Fibroblast of mammary gland (primary cell): ENCODE measurements around the gene NUDT1.

Source experiments
- DNase-seq: peaks from one replicate; pipeline ENCODE4 v3.0.0-alpha.2; 2010; ENCODE audit warnings: low read depth
- H3K4me3 ChIP-seq: 2 replicates; pipeline ENCODE4 v1.5.1; 2011; ENCODE audit warnings: low read depth, mild to moderate bottlenecking, low read length, moderate library complexity; ENCODE audit not compliant: control insufficient read depth
- TF ChIP-seq, protein P1 (sequence below): conservative IDR thresholded peaks from 2 replicates; pipeline ENCODE4 v1.5.1; 2011; ENCODE audit warnings: low read depth, low read length, inconsistent platforms; ENCODE audit not compliant: control insufficient read depth, insufficient read depth

Gene NUDT1

DNA sequence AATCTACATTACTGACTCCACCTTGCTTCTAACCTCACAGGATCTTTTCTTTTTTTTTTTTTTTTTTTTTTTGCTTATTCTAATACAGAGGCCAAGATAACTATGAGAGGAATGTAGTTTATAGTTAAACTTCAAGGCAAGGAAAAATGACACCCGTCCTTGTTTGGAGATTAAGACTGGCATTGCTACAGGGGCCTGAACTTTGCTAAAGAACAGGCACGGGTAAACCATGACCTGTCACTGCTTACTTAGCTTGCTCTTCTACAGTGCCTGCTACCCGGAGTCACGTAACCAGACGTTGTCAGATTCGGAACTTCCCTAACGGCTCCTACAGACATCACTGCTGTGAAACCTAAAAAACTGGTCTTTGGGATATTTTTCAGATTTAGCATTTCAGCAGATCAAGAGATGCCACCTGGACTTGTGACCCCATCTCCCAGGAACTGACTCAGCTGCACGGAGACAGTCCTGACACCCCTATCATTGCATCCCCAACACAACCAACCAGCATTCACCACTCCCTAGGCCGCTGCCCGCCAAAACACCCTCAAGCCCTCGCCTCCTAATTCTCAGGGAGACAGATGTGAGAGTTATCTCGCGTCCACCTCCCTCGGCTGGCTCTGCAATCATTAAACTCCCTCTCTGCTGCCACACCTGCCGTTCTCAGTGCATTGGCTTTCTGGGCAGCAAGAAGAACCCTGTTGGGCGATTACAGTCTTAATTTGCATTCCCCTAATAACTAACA, 36.8 kb upstream of the NUDT1 start:
- no peak for DNase-seq
- H3K4me3 ChIP-seq = no peak overlapping the region
- TF ChIP-seq, protein P1, sequence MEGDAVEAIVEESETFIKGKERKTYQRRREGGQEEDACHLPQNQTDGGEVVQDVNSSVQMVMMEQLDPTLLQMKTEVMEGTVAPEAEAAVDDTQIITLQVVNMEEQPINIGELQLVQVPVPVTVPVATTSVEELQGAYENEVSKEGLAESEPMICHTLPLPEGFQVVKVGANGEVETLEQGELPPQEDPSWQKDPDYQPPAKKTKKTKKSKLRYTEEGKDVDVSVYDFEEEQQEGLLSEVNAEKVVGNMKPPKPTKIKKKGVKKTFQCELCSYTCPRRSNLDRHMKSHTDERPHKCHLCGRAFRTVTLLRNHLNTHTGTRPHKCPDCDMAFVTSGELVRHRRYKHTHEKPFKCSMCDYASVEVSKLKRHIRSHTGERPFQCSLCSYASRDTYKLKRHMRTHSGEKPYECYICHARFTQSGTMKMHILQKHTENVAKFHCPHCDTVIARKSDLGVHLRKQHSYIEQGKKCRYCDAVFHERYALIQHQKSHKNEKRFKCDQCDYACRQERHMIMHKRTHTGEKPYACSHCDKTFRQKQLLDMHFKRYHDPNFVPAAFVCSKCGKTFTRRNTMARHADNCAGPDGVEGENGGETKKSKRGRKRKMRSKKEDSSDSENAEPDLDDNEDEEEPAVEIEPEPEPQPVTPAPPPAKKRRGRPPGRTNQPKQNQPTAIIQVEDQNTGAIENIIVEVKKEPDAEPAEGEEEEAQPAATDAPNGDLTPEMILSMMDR = no peak

GRCh38 chr7:2208712-2209111, 33.3 kb upstream of the NUDT1 start:
- H3K4me3 ChIP-seq = no peak overlapping the region
- TF ChIP-seq, protein P1 = no peak
- DNase-seq = no peak

DNA sequence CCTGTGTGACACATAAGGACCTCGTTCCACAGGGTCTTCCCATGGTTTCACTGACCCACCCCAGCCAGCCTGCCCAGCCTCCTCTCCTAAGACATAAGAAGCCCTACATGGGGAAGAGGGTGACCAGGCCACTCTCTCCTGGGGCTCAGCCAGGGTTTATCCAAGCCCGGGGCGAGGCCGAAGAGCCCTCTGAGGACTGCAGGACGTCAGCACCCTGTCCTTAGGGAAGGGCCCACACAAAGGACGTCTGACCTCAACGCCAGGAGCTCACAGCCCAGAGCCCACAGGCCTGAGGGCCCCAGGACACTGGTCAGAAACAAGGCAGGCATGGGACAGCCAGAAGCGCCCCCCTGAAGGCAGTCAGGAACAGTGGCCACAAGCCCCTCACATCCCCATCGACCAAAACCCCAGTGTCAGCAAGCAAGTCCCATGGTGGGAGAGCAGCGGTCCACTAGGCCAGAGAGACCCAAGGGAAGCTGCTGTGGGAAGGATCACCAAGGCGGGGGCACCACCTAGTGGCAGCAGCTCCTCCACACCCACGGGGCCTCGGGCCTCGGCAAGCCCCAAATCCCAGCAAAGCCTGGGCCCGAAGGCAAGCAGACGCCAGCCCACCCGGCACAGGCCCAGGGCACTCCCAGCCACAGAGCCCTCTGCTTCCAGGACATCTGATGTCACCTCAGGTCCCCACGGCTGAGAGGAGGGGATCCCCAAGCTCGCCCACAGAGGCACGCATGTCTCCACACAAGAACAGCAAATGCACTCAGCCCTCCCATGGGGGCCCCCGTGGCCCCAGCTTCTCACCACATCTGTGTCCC, 32.7 kb upstream of the NUDT1 start:
- peak; percentile 69 for DNase-seq
- TF ChIP-seq, protein P1 = peak; percentile 77
- no peak overlapping the region for H3K4me3 ChIP-seq

GRCh38 chr7:2209961-2210323, 32.1 kb upstream of the NUDT1 start:
- TF ChIP-seq, protein P1 = no peak
- no peak overlapping the region for H3K4me3 ChIP-seq
- DNase-seq = no peak

DNA sequence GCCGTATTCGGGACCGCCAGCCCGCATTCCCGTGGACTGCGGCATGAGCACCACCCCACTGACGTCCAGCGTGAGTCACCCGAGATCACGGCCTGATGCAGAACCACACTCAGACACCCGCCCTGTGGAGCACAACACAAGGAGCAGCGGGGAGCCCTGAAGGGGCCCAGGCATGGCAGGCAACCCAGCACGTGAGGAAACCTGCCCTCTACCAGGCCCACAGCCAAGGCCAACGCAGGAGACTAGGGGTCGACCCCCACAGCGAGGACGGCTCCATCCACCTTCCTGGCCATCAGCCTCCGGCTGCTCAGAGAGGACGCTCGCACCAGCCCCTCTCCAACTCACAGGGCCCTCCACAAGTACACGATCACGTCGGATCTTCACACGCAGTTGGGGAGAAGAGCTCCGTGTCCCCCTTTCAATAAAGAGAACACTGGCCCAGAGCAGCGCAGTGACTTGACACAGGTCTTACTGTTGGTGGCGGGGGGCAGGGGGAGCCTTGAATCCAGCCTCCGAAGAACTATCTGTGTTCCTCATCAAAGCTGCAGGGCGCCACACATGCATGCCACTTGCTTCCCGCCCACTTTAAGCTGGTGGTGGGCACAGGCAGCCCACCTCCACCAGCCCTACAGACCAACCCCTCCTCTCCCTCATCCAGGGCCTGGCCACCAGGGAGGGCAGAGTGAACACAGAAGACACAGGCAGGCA, 31.3 kb upstream of the NUDT1 start:
- TF ChIP-seq, protein P1 = no peak
- DNase-seq = no peak
- no peak overlapping the region for H3K4me3 ChIP-seq

GRCh38 chr7:2211259-2211880, 30.7 kb upstream of the NUDT1 start:
- DNase-seq = no peak
- TF ChIP-seq, protein P1 = no peak
- H3K4me3 ChIP-seq = no peak overlapping the region
